ENCODE measurements around the gene TMC4.

Gene TMC4

DNA sequence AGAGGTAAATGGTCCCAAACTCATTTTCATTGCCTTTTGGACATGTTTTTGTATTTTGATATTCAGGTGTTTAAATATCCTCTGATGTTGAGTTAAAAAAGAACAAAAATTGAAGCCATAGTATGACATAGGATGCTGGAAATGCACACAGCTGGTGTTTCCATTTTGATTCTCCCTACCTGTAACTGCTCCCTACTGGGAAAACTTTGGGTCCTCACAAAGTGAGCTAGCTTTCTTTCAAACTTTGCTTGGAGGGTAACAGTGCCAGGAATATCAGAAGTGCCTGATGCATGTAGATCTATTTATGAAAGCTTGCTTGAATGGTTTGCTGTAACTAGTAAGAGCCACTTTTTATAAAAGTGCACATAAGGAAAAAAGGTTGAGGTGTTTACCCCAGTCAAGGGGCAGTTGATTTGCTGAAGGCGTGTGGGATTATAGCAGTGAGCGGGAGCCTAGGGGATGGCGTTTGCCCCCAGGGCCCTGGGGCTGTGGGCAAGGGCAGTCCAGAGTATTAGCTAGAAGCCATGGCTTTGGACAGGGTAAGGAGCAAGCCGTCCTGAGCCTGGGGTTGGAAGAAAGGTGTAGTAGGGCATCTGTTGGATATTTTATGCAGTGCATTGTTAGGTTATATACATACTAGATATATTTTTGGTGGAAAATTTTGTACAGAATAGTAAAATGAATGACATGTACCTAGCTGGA lies 32.0 kb upstream of the TMC4 start:
- intact Hi-C loops (cut with DNase I; ENCODE audit: low total_unique reads), result no loop called here

GRCh38 chr19:54203151-54203611 lies 30.2 kb upstream of the TMC4 start:
- H3K27ac ChIP-seq, result no peak overlapping the region
- no peaks in the 10 kb centered on the region for H3K27me3 ChIP-seq
- peaks cover 0 to 47% (median 41%) of the 10 kb centered on the region in 4 donors for H3K4me1 ChIP-seq
- H3K4me3 ChIP-seq, result no peak overlapping the region
- H3K36me3 ChIP-seq, result peaks cover 36 to 66% (median 57%) of the 10 kb centered on the region in 3 donors
- DNase-seq, result no peak
- H3K9me3 ChIP-seq, result no peaks in the 10 kb centered on the region
- intact Hi-C loops (cut with DNase I; ENCODE audit: low total_unique reads), result no loop called here
- TF ChIP-seq, protein P1, sequence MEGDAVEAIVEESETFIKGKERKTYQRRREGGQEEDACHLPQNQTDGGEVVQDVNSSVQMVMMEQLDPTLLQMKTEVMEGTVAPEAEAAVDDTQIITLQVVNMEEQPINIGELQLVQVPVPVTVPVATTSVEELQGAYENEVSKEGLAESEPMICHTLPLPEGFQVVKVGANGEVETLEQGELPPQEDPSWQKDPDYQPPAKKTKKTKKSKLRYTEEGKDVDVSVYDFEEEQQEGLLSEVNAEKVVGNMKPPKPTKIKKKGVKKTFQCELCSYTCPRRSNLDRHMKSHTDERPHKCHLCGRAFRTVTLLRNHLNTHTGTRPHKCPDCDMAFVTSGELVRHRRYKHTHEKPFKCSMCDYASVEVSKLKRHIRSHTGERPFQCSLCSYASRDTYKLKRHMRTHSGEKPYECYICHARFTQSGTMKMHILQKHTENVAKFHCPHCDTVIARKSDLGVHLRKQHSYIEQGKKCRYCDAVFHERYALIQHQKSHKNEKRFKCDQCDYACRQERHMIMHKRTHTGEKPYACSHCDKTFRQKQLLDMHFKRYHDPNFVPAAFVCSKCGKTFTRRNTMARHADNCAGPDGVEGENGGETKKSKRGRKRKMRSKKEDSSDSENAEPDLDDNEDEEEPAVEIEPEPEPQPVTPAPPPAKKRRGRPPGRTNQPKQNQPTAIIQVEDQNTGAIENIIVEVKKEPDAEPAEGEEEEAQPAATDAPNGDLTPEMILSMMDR (IDR thresholded peaks at IDR 0.05), result no peak

More for the DNA sequence above, 32.0 kb upstream of the TMC4 start:
- Histone ChIP-seq H3K4me1 (peaks cover 6 to 59% (median 53%) of the 10 kb centered on the region in 4 donors), H3K27me3 (no peaks in the 10 kb centered on the region), H3K36me3 (peaks cover 36 to 69% (median 60%) of the 10 kb centered on the region in 3 donors), H3K27ac (no peak overlapping the region), H3K9me3 (no peaks in the 10 kb centered on the region), H3K4me3 (no peak overlapping the region)
- TF ChIP-seq, protein P1 (IDR thresholded peaks at IDR 0.05), result no peak
- DNase-seq, result no peak

DNA sequence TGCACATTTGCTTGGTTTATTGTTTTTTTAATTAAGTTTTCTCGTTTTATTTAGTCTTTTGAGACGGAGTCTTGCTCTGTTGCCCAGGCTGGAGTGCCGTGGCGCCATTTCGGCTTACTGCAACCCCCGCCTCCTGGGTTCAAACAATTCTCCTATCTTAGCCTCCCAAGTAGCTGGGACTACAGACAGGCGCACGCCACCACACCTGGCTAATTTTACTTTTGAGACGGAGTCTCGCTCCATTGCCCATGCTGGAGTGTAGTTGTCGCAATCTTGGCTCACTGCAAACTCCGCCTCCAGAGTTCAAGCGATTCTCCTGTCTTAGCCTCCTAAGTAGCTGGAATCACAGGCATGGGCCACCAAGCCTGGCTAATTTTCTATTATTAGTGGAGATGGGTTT lies 29.0 kb upstream of the TMC4 start:
- no peak for DNase-seq
- intact Hi-C loops (cut with DNase I; ENCODE audit: low total_unique reads), result no loop called here
- peaks cover 26 to 56% (median 45%) of the 10 kb centered on the region in 3 donors for H3K36me3 ChIP-seq
- TF ChIP-seq, protein P1 (IDR thresholded peaks at IDR 0.05), result no peak
- H3K9me3 ChIP-seq, result no peaks in the 10 kb centered on the region
- no peaks in the 10 kb centered on the region for H3K27me3 ChIP-seq
- H3K27ac ChIP-seq, result no peak overlapping the region
- peak overlapping the region; percentile 69 to 74 for H3K4me3 ChIP-seq
- H3K4me1 ChIP-seq, result peaks cover 0 to 47% (median 41%) of the 10 kb centered on the region in 4 donors

DNA sequence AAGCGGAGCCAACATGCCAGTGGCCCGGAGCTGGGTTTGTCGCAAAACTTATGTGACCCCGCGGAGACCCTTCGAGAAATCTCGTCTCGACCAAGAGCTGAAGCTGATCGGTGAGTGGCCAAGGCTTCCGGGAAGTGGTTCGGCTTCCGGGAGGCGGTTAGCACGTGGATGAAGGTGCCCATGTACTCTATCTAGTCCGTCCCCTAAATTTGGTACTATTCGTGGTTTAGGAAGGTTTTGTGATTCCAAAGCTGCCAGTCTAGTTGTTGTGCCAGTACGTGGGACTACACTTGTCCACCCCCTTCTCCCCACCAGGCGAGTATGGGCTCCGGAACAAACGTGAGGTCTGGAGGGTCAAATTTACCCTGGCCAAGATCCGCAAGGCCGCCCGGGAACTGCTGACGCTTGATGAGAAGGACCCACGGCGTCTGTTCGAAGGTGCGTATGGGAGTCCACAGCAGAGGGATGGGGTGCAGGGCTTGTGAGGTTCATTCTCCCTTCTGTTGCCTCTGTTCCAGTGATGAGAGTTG lies 28.3 kb upstream of the TMC4 start:
- DNase-seq, result no peak
- intact Hi-C loops (cut with DNase I; ENCODE audit: low total_unique reads), result no loop called here
- peaks cover 19 to 56% (median 38%) of the 10 kb centered on the region in 3 donors for H3K36me3 ChIP-seq
- H3K4me1 ChIP-seq, result peaks cover 0 to 47% (median 41%) of the 10 kb centered on the region in 4 donors
- H3K27me3 ChIP-seq, result no peaks in the 10 kb centered on the region
- peak overlapping the region; percentile 69 to 74 for H3K4me3 ChIP-seq
- TF ChIP-seq, protein P1 (IDR thresholded peaks at IDR 0.05), result no peak
- peak overlapping the region; percentile 90 to 95 for H3K27ac ChIP-seq
- H3K9me3 ChIP-seq, result no peaks in the 10 kb centered on the region

DNA sequence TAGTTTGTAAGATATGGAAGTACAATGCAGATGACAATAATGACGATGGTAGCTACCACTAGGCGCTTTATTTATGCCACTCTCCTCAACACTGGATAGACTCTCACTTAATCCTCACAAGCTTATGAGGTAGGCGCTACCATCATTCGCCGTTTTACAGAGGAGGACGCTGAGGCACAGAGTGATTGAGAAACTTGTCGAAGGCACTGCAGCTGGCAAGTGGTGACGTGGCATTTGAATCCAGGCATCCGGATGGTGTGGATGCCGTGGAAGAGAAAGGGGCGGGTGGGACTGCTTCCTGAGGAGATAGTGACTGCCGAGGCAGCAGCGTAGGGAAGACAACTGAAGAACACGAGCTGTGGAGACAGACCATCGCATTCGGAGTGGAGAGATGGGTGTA lies 26.4 kb upstream of the TMC4 start:
- H3K27me3 ChIP-seq, result no peaks in the 10 kb centered on the region
- H3K4me3 ChIP-seq, result no peak overlapping the region
- no peak overlapping the region for H3K27ac ChIP-seq
- H3K36me3 ChIP-seq, result peaks cover 12 to 45% (median 26%) of the 10 kb centered on the region in 3 donors
- intact Hi-C loops (cut with DNase I; ENCODE audit: low total_unique reads), result no loop called here
- no peak for DNase-seq
- H3K9me3 ChIP-seq, result no peaks in the 10 kb centered on the region
- peaks cover 0 to 39% (median 32%) of the 10 kb centered on the region in 4 donors for H3K4me1 ChIP-seq
- TF ChIP-seq, protein P1 (IDR thresholded peaks at IDR 0.05), result no peak

All from tibial artery (tissue), 4 donors.